DND-41 (cell line): ENCODE results near the gene KCNH1.

Experiments
- ATAC-seq: fragments of 200-7000 bp; cut with Tn5 transposase; 3 replicates; pipeline ENCODE4 v1.9.1; 2021; ENCODE audit warnings: low read depth; ENCODE audit not compliant: insufficient read depth
- DNase-seq: peaks from one replicate; pipeline ENCODE4 v3.0.0-alpha.2; 2020
- H2AFZ ChIP-seq: 2 replicates; pipeline ENCODE4 v1.6.0; 2012; ENCODE audit warnings: low read depth, low read length
- H3K27ac ChIP-seq: 2 replicates; pipeline ENCODE4 v1.5.1; 2012; ENCODE audit warnings: low read length, inconsistent platforms
- H3K27me3 ChIP-seq: fragments of 200-600 bp; sonication (generic); 2 replicates; pipeline ENCODE4 v1.6.0; 2012; ENCODE audit warnings: low read length, mild to moderate bottlenecking, inconsistent platforms; ENCODE audit not compliant: insufficient read depth, poor library complexity
- H3K36me3 ChIP-seq: 2 replicates; pipeline ENCODE4 v1.5.1; 2012; ENCODE audit warnings: low read length, inconsistent platforms; ENCODE audit not compliant: insufficient read depth
- H3K4me1 ChIP-seq: 2 replicates; pipeline ENCODE4 v1.5.1; 2012; ENCODE audit warnings: mild to moderate bottlenecking, low read length; ENCODE audit not compliant: insufficient read depth
- H3K4me2 ChIP-seq: 2 replicates; pipeline ENCODE4 v1.6.0; 2012; ENCODE audit warnings: mild to moderate bottlenecking, moderate library complexity, low read length, inconsistent platforms; ENCODE audit not compliant: insufficient read depth
- H3K4me3 ChIP-seq, 2 experiments: fragments of 200-600 bp in 1 of 2; shearing (Covaris generic) in 1 of 2; 2 replicates each; pipeline ENCODE4 v1.5.1; 2012 to 2016; ENCODE audit warnings: inconsistent platforms in 2 of 2, low read length in 2 of 2, mild to moderate bottlenecking in 2 of 2, low read depth in 1 of 2, moderate library complexity in 1 of 2
- H3K79me2 ChIP-seq: 2 replicates; pipeline ENCODE4 v1.6.0; 2012; ENCODE audit warnings: low read length, inconsistent platforms; ENCODE audit not compliant: insufficient read depth
- H3K9ac ChIP-seq: 2 replicates; pipeline ENCODE4 v1.6.0; 2012; ENCODE audit warnings: low read depth, mild to moderate bottlenecking, inconsistent platforms, low read length, moderate library complexity
- H3K9me3 ChIP-seq: 2 replicates; pipeline ENCODE4 v1.5.1; 2012; ENCODE audit warnings: low read length, moderate library complexity, mild to moderate bottlenecking, inconsistent platforms; ENCODE audit not compliant: insufficient read depth, severe bottlenecking
- H4K20me1 ChIP-seq: 2 replicates; pipeline ENCODE4 v1.6.0; 2012; ENCODE audit warnings: low read length; ENCODE audit not compliant: insufficient read depth
- CTCF ChIP-seq: IDR thresholded peaks from 2 replicates; pipeline ENCODE4 v1.5.1; 2012; ENCODE audit warnings: borderline replicate concordance, low read length, moderate library complexity, mild to moderate bottlenecking; ENCODE audit not compliant: poor library complexity, severe bottlenecking; ENCODE audit errors: extremely low read depth
- EZH2 ChIP-seq: IDR thresholded peaks from 3 replicates; pipeline ENCODE4 v1.6.1; 2012; ENCODE audit warnings: borderline replicate concordance, low read depth, mild to moderate bottlenecking, moderate library complexity, low read length, inconsistent platforms; ENCODE audit not compliant: severe bottlenecking

The KCNH1 gene

DNA sequence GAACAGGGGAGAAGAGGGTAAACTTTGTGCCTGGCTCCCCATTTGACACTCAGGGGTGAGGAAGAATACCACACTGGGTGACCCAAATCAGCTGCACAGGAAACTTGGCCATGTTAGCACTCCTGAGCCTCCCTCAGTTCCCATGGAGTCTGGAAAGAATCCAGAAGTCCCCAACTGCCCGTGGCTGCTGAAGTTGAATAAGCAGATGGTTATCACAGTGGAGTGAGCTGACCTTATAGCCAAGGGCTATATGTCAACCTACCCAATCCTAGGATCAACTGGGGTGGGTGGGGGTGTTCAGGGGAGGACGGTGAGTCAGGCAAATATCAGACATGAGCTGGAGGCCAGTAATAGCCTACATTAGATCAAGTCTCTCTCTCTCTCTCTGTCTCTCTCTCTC, 20.4 kb downstream of the KCNH1 start:
- no peaks in the 10 kb centered on the region for H3K9me3 ChIP-seq
- no peaks in the 10 kb centered on the region for H4K20me1 ChIP-seq
- H3K4me1 ChIP-seq: no peaks in the 10 kb centered on the region
- no peak overlapping the region for H2AFZ ChIP-seq
- ATAC-seq (no peak), DNase-seq (no peak)
- no peak overlapping the region for H3K9ac ChIP-seq
- no peaks in the 10 kb centered on the region for H3K36me3 ChIP-seq
- H3K4me2 ChIP-seq: no peak overlapping the region
- TF ChIP-seq CTCF (no peak), EZH2 (no peak)
- peaks cover 10% of the 10 kb centered on the region for H3K27me3 ChIP-seq
- no peaks in the 10 kb centered on the region for H3K79me2 ChIP-seq
- no peak overlapping the region for H3K4me3 ChIP-seq
- H3K27ac ChIP-seq: no peak overlapping the region

GRCh38 chr1:211111351-211111750, 22.6 kb downstream of the KCNH1 start:
- Histone ChIP-seq H3K9ac (no peak overlapping the region), H3K4me3 (no peak overlapping the region), H3K4me2 (no peak overlapping the region), H3K9me3 (no peaks in the 10 kb centered on the region), H3K27ac (no peak overlapping the region), H4K20me1 (no peaks in the 10 kb centered on the region), H3K4me1 (no peaks in the 10 kb centered on the region), H3K79me2 (no peaks in the 10 kb centered on the region), H2AFZ (no peak overlapping the region), H3K27me3 (peaks cover 3% of the 10 kb centered on the region), H3K36me3 (no peaks in the 10 kb centered on the region)
- no peak for DNase-seq
- ATAC-seq: no peak
- no peak for TF ChIP-seq EZH2
- no peak for TF ChIP-seq CTCF

DNA sequence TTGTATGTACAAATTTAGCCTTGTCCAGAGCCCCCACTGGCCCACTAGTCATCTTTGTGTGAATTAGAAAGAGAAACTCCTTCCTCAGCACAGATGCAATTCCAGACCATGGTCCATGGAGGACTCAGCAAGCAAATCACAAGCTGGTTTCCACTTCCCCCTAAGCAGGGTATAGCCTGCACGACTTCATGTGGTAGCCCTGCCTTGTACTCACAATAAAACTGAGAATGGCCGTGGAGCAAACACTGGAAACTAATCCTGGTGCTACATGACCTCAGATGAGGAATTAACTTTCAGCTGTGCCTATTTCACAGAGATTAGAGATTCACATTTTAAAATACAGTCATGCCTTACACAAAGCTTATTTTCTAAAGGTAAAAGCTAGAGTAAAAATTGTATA, 32.5 kb downstream of the KCNH1 start:
- H3K4me2 ChIP-seq: no peak overlapping the region
- H3K4me1 ChIP-seq: no peaks in the 10 kb centered on the region
- H3K4me3 ChIP-seq: no peak overlapping the region
- H3K79me2 ChIP-seq: no peaks in the 10 kb centered on the region
- H3K27ac ChIP-seq: no peak overlapping the region
- DNase-seq (no peak), ATAC-seq (no peak)
- no peak overlapping the region for H2AFZ ChIP-seq
- no peaks in the 10 kb centered on the region for H4K20me1 ChIP-seq
- H3K27me3 ChIP-seq: peaks cover 2% of the 10 kb centered on the region
- TF ChIP-seq CTCF: no peak
- H3K9ac ChIP-seq: no peak overlapping the region
- H3K9me3 ChIP-seq: no peaks in the 10 kb centered on the region
- H3K36me3 ChIP-seq: no peaks in the 10 kb centered on the region

- ATAC-seq (no peak), DNase-seq (no peak)
- Histone ChIP-seq H3K9me3 (no peaks in the 10 kb centered on the region), H2AFZ (no peak overlapping the region), H3K4me2 (no peak overlapping the region), H3K79me2 (no peaks in the 10 kb centered on the region), H3K4me1 (no peaks in the 10 kb centered on the region), H3K27me3 (no peaks in the 10 kb centered on the region), H3K4me3 (no peak overlapping the region), H3K9ac (no peak overlapping the region), H3K36me3 (no peaks in the 10 kb centered on the region), H4K20me1 (no peaks in the 10 kb centered on the region), H3K27ac (no peak overlapping the region)
- TF ChIP-seq CTCF (no peak), EZH2 (no peak)
These were observed 34.6 kb downstream of the KCNH1 start for GRCh38 chr1:211099393-211099792.
